ENCODE results near the gene LIF. TPM values are rescaled to one million over a fixed set of nuclear protein-coding genes. Genes with fewer than 3 reads are reported as not detected.
A peak's percentile ranks its signal among the peaks of the same experiment; 100 is the strongest.

LIF gene
- total and polyA plus RNA-seq, 5 experiments from 2014 or later = not detected

GRCh38 chr22:30268331-30268730, 21.8 kb upstream of the LIF start:
- POLR2A ChIA-PET = interaction anchor here (0.7 to 6.7 kb wide), 2 partner anchors 21 to 27 kb away, joined by 3 to 51 read pairs; partner anchors contain the start of gene CASTOR1
- DNase-seq (no peak), ATAC-seq (no peak)
- Mint-ChIP-seq H3K9me3 (no peaks in the 10 kb centered on the region), H3K27me3 (no peaks in the 10 kb centered on the region), H3K27ac (peak overlapping the region; percentile 94 to 100 (median 99)), H3K4me3 (peak overlapping the region; percentile 19 to 96 (median 88)), H3K4me1 (peaks cover 23 to 60% (median 53%) of the 10 kb centered on the region in 4 donors), H3K36me3 (peaks cover 0 to 10% (median 0%) of the 10 kb centered on the region in 3 donors)

- POLR2A ChIA-PET = interaction anchor here (1.0 to 6.7 kb wide), 3 partner anchors 8 to 59 kb away, joined by 3 to 51 read pairs (median 4); partner anchors contain the start of genes CASTOR1 and TBC1D10A
- Mint-ChIP-seq H3K4me3 (peak overlapping the region; percentile 90 to 99 (median 94)), H3K4me1 (peaks cover 25 to 59% (median 55%) of the 10 kb centered on the region in 4 donors), H3K36me3 (peaks cover 0 to 10% (median 0%) of the 10 kb centered on the region in 3 donors), H3K9me3 (no peaks in the 10 kb centered on the region), H3K27me3 (no peaks in the 10 kb centered on the region), H3K27ac (peak overlapping the region; percentile 94 to 100 (median 99))
- ATAC-seq (no peak), DNase-seq (peak in 7 of 10 donors; percentile 43 to 63 (median 54))
These were observed 21.1 kb upstream of the LIF start for GRCh38 chr22:30267382-30268302.

DNA sequence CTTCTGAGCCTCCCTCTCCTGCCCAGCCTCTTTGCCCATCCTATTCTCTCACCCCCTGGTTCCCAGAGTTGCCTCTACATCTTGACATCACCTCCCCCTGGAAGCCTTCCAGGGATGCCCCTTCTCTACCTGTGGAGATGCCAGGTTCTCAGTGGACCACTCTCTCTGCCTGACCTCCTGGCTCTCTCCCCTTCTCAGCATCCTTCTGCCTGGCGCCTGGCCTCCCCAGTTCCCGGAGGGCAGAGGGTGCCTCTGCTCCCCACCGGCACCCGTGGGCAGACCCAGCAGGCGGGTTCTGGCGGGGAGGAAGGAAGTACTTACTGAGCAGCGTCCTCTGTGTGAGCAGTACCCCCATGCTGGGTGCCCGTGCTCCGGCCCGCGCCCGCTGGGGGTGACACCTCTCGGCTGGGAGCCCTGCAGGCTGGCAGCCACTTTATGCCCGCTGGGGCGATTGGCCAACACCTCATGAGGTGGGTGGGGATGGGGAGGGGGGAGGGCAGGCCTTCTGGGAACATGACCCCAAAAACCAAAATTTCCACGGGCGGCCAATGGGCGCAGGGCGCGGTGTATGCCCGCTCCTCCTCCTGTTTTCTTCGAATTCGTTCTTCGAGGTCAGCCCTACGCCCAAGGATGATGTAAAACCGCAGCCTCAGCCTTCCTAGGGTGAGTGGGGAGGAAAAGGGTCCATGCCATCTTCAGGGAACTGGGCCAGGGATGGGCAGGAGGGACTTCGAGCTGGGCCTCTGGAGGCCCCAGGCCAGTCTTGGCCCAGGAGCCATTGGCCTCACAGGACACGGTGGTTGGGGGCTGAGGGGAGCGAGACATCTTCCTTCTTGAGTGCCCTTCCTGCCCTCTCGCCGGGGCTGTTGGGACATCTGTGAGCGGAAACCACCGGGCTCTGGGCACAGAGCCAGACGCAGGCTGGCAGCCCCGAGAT, 20.2 kb upstream of the LIF start, which contains the start of gene OSM:
Gene OSM (minus strand): TSS at position 407 of the 937 bp plus-strand sequence. CDS start 52 bp downstream, at position 355.
- H3K36me3 Mint-ChIP-seq = peaks cover 0 to 10% (median 0%) of the 10 kb centered on the region in 3 donors

DNA sequence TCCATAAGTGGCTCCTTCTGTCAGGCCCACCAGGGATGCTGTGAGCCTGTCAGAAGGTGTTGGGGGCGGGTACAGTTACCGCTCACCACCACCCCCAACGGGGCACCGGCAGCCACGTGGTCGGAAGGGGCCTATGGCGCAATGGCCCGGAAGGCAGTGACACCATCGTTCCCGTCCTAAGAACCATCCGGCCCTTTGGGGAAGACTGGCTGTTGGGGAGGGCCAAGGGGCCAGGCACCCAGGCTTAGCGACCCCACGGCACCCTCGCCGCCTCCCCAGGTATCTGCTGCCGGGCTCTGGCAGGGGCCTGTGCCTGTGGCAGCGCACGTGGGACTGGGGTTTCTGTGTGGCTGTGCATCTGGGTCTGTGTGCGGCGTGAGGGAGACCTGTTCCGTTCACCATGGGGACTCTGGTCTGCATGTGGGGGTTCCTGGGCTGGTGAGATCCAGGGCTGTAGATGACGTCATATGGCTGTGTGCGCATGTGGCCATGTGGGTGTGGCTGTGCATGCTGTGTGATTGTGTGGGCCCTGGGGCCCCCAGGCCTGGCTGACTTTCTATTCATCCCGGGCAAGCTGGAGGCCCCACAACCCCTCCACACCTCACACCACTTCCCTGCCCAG, 19.4 kb upstream of the LIF start:
- no peaks in the 10 kb centered on the region for H3K9me3 Mint-ChIP-seq
- H3K4me3 Mint-ChIP-seq = peak overlapping the region; percentile 90 to 99 (median 94)
- no peaks in the 10 kb centered on the region for H3K27me3 Mint-ChIP-seq
- peaks cover 33 to 58% (median 57%) of the 10 kb centered on the region in 4 donors for H3K4me1 Mint-ChIP-seq
- DNase-seq = peak; percentile 71 to 92 (median 87)
- peaks cover 0 to 10% (median 0%) of the 10 kb centered on the region in 3 donors for H3K36me3 Mint-ChIP-seq
- ATAC-seq = peak; percentile 80
- POLR2A ChIA-PET = interaction anchor here (0.8 to 6.7 kb wide), 5 partner anchors 17 to 91 kb away, joined by 3 to 51 read pairs (median 4); partner anchors contain the start of genes CASTOR1, CCDC157 and SF3A1
- H3K27ac Mint-ChIP-seq = peak overlapping the region; percentile 94 to 100 (median 99)

More for the DNA sequence above, 20.2 kb upstream of the LIF start, which contains the start of gene OSM:
- Mint-ChIP-seq H3K9me3 (no peaks in the 10 kb centered on the region), H3K4me3 (peak within 1 kb of the TSS; percentile 90 to 99 (median 94)), H3K27ac (peak within 1 kb of the TSS; percentile 94 to 100 (median 99)), H3K4me1 (peaks cover 29 to 63% (median 58%) of the 10 kb centered on the region in 4 donors), H3K27me3 (no peaks in the 10 kb centered on the region)
- DNase-seq = peak; percentile 50 to 77 (median 68)
- ATAC-seq = peak; percentile 34 to 43
- POLR2A ChIA-PET = interaction anchor here (1.0 to 6.7 kb wide), 5 partner anchors 9 to 90 kb away, joined by 3 to 51 read pairs (median 4); partner anchors contain the start of genes CASTOR1, CCDC157, SF3A1 and TBC1D10A

DNA sequence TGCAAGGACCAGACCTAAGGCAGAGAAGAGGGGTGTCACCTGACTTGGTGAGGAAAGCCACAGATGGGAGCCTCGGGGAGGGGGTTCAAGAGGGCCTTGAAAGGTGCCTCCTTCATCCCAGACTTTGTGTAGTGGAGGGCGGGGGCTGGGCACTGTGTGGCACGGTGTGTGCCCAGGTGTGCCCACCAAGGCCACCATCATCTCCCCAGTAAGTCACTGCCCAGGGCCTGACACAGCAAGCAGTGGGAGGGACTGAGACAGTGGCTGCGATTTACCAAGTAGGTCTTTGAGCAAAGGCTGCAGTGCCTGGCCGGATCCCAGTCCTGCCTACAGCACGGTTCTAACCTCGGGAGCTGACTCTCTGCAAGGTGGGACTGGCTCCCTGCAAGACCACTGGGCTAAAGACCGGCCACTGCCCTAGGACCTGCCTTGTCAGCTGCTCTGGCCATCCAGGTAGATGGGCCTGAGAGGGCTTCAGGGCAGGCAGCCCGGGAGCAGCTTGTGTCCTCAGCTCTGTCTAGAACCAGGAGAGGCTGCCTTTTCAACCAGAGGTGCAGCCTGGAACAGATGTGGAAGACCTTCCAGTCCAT, 18.7 kb upstream of the LIF start:
- H3K27me3 Mint-ChIP-seq = no peaks in the 10 kb centered on the region
- no peaks in the 10 kb centered on the region for H3K9me3 Mint-ChIP-seq
- peak overlapping the region; percentile 94 to 100 (median 99) for H3K27ac Mint-ChIP-seq
- POLR2A ChIA-PET = interaction anchor here (0.5 to 6.7 kb wide), 8 partner anchors 15 to 671 kb away, joined by 3 to 51 read pairs (median 4); partner anchors contain the start of genes CASTOR1, CCDC157, RNF215 and SF3A1
- peaks cover 30 to 58% (median 55%) of the 10 kb centered on the region in 4 donors for H3K4me1 Mint-ChIP-seq
- peaks cover 0 to 5% (median 0%) of the 10 kb centered on the region in 3 donors for H3K36me3 Mint-ChIP-seq
- ATAC-seq = no peak
- DNase-seq = peak in 1 of 10 donors; percentile 31
- peak overlapping the region; percentile 43 to 99 (median 94) for H3K4me3 Mint-ChIP-seq

- Mint-ChIP-seq H3K9me3 (no peaks in the 10 kb centered on the region), H3K27ac (peak overlapping the region in 2 of 10 donors; percentile 75 to 94), H3K27me3 (no peaks in the 10 kb centered on the region), H3K4me1 (peaks cover 30 to 56% (median 49%) of the 10 kb centered on the region in 4 donors), H3K4me3 (no peak overlapping the region), H3K36me3 (peaks cover 0 to 2% (median 0%) of the 10 kb centered on the region in 3 donors)
- DNase-seq (no peak), ATAC-seq (no peak)
- POLR2A ChIA-PET = interaction anchor here (1.1 to 6.7 kb wide), 6 partner anchors 16 to 124 kb away, joined by 3 to 51 read pairs (median 8); partner anchors contain the start of genes CASTOR1, CCDC157, RNF215 and SF3A1
These were observed 17.3 kb upstream of the LIF start for GRCh38 chr22:30263883-30264282.

DNA sequence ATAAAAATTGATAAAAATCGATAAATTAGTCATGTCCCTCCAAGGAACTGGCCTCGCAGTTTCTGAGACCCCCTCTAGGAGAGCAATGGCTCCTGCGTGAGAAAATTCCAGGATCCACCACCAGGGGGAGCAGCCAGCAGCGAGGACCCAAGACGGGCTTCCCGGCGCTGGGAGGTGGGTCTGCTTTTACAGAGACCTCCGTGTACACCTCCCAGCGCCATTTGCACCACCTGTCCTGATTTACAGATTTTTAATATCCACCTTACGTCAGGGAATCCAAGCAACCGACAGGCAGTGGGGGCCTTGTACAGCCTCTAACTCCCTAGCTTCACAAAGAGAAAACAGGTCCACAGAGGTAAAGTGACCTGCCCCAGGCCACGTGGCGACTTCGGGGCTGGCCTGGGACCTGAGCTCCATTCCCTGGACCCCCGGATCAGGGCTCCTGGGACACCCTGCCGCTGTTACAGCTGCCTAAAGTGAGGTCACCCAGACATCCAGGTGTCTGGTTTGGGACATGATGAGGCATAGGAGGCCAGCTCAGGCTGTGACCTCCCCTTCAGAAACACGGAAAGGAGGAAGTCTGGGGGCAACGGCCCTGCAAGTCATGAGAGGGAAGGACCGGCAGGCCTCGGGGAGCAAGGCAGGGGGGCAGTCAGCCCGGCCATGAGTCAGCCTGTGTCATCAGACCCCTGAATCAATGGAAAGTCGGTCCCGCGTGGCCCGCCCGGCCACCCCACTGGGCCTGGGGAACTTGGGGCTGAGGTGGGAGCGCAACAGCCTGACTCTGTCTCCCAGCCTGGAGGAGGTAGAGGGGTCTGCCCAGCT, 16.6 kb upstream of the LIF start:
- Mint-ChIP-seq H3K36me3 (no peaks in the 10 kb centered on the region), H3K27me3 (no peaks in the 10 kb centered on the region), H3K4me3 (peak overlapping the region in 9 of 10 donors; percentile 42 to 74 (median 57)), H3K9me3 (no peaks in the 10 kb centered on the region), H3K4me1 (peaks cover 26 to 51% (median 42%) of the 10 kb centered on the region in 4 donors), H3K27ac (peak overlapping the region in 8 of 10 donors; percentile 43 to 92 (median 76))
- peak in 1 of 2 donors; percentile 12 for ATAC-seq
- POLR2A ChIA-PET = interaction anchor here (0.8 to 6.7 kb wide), 6 partner anchors 8 to 161 kb away, joined by 3 to 51 read pairs (median 8); partner anchors contain the start of genes CASTOR1 and RNF215
- peak; percentile 66 to 87 (median 76) for DNase-seq

GRCh38 chr22:30262112-30262511, 15.6 kb upstream of the LIF start:
- POLR2A ChIA-PET = no interaction called here
- H3K27me3 Mint-ChIP-seq = no peaks in the 10 kb centered on the region
- no peaks in the 10 kb centered on the region for H3K9me3 Mint-ChIP-seq
- H3K27ac Mint-ChIP-seq = peak overlapping the region in 1 of 10 donors; percentile 88
- ATAC-seq = no peak
- no peak for DNase-seq
- no peak overlapping the region for H3K4me3 Mint-ChIP-seq
- peaks cover 23 to 44% (median 34%) of the 10 kb centered on the region in 4 donors for H3K4me1 Mint-ChIP-seq
- H3K36me3 Mint-ChIP-seq = no peaks in the 10 kb centered on the region

- POLR2A ChIA-PET = no interaction called here
- Mint-ChIP-seq H3K4me1 (peaks cover 19 to 37% (median 31%) of the 10 kb centered on the region in 4 donors), H3K27ac (no peak overlapping the region), H3K27me3 (no peaks in the 10 kb centered on the region), H3K9me3 (no peaks in the 10 kb centered on the region), H3K36me3 (no peaks in the 10 kb centered on the region), H3K4me3 (no peak overlapping the region)
- ATAC-seq (no peak), DNase-seq (no peak)
These were observed 14.6 kb upstream of the LIF start for GRCh38 chr22:30261134-30261533.

- Mint-ChIP-seq H3K4me1 (peaks cover 19 to 36% (median 28%) of the 10 kb centered on the region in 4 donors), H3K36me3 (no peaks in the 10 kb centered on the region), H3K9me3 (no peaks in the 10 kb centered on the region), H3K27ac (no peak overlapping the region), H3K27me3 (no peaks in the 10 kb centered on the region), H3K4me3 (no peak overlapping the region)
- DNase-seq = no peak
- POLR2A ChIA-PET = no interaction called here
- ATAC-seq = no peak
These were observed 14.1 kb upstream of the LIF start for GRCh38 chr22:30260682-30261081.
